Activated naive CD4-positive, alpha-beta T cell treated with Interleukin-2 at 50 U/mL for 16 hours (primary cell): ENCODE measurements around the gene RPL23.

Experiments
- DNase-seq: peaks from one replicate; pipeline ENCODE4 v3.0.0-alpha.2; 2020

RPL23 gene

GRCh38 chr17:38883592-38884526, 30.3 kb upstream of the RPL23 start:
- no peak for DNase-seq

- DNase-seq = no peak
These were observed 29.3 kb upstream of the RPL23 start for GRCh38 chr17:38882870-38883269.

GRCh38 chr17:38881600-38882191, 28.2 kb upstream of the RPL23 start:
- DNase-seq = peak; percentile 38

GRCh38 chr17:38879878-38880665, 26.6 kb upstream of the RPL23 start:
- DNase-seq = no peak

- no peak for DNase-seq
These were observed 23.8 kb upstream of the RPL23 start for GRCh38 chr17:38877130-38877851.

GRCh38 chr17:38875477-38876075, 22.1 kb upstream of the RPL23 start:
- no peak for DNase-seq

DNA sequence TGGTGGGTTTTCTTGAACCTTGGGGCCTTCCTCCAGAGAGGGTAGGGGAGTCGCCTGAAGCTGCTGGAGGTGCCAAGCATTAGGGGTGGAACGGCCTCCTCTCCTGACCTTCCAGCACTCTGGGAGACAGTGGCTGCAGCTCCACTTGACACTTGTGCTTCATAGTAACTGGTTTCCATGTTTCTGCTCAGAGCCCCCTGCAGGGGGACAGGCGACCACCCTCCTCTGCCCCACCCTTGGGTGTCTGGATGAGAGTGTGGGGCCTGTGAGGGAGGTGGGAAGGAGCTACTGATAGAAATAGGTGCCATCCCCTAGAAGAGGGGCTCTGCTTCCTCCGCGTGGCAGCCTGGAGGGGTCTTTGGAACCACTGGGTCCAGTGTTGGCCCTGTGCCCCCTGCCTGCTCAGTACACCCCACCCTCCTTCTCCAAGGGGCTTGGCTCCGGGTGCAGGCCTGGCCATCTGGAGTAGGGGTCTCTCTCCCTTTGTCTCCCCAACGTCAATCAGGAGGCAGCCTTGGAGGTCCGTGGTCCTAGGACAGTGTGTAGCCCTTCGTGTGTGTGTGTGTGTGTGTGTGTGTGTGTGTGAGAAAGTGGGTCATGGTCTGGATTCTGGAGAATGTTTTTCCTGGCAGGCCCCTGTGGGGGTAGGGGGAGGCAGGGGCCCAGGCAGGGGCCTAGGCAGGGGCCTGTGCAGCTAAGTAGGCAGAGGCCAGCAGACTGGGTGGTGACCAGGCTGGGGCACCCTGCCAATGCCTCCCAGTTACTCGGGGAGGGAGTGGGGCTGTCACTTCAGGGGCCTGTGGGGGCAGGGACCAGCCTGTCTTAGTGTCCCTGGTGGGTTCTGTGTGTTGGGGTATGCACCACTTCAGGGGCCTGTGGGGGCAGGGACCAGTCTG, 21.2 kb upstream of the RPL23 start:
- no peak for DNase-seq

GRCh38 chr17:38873640-38874380, 20.3 kb upstream of the RPL23 start:
- no peak for DNase-seq

DNA sequence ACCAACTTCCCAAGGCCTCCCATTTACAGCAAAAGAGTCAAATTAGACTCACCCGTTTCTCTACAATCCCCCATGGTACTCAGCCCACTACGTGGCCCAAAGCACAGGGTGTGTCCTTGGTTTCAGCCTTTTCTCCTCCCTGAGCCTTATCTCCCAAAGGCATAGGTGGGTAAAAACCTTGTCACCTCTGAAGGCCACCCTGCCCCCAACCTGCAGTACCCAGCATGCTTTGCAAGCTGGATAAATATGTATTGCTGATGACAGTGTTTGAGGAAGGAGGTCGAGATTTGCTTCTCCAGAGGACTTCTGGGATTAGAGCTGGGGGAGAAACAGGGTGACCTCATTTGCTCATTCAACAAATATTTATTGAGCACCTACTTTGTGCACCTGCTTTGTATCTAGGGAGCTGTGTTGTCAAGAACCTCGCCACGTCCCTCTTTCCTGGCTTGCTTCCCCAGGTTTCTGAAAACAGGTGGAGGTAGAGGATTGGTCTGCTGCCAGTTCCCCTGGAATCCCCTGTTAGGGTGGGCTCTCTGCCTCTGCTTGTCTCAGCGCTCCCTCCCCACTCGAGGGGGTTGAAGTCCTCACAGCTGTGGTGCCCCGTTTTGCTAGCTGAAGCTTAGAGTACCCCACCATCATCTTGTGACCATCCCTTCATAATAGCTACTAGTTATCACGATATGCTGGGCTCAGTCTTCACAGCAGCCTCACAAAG, 19.3 kb upstream of the RPL23 start:
- no peak for DNase-seq

- no peak for DNase-seq
These were observed 18.5 kb upstream of the RPL23 start for GRCh38 chr17:38872027-38872511.

GRCh38 chr17:38871247-38872015, 17.9 kb upstream of the RPL23 start:
- DNase-seq = peak; percentile 82

DNA sequence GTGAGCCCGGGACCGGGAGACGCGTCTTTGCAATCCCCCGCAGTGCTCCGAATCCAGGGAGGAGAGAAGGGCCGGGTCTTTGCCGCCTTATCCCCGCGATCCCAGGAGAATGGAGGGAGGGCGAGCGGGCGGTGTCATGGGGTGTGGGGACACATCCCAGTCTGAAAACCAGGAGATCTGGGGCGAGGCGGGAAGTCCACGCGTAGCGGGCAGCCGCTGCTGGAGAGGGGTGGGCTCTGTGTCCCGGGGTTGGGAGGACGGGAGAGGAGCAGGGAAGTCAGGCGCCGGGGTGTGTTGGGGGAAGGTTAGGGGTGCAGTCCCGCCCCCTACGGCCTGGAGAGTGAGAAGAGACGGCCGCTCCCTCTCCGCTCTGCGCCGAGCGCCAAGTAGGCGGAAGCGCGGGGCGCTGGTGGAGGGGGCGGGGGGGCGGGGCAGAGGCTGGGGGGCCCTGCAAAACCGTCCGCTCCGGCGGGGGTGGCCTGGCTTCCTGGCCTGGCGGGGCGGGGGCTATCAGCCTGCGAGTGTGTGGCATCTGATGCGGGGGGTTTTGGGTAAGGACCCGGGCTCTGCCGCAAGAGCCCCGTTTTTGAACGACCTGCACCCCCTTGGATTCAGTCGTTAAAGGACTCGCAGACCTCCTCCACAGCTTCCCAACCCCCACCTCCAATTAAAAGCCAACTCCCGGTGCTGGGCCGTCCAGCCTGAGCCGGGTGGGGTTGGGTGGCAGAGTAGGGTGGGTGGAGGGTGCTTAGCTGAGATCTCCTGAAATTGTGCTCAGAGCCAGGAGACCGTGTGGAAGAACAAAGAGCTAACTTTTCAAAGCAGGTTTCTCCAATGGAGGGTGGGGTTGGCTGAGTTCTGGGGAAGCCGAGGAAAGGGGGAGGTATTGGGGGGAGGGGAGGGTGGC, 17.0 kb upstream of the RPL23 start:
- peak; percentile 71 for DNase-seq

DNA sequence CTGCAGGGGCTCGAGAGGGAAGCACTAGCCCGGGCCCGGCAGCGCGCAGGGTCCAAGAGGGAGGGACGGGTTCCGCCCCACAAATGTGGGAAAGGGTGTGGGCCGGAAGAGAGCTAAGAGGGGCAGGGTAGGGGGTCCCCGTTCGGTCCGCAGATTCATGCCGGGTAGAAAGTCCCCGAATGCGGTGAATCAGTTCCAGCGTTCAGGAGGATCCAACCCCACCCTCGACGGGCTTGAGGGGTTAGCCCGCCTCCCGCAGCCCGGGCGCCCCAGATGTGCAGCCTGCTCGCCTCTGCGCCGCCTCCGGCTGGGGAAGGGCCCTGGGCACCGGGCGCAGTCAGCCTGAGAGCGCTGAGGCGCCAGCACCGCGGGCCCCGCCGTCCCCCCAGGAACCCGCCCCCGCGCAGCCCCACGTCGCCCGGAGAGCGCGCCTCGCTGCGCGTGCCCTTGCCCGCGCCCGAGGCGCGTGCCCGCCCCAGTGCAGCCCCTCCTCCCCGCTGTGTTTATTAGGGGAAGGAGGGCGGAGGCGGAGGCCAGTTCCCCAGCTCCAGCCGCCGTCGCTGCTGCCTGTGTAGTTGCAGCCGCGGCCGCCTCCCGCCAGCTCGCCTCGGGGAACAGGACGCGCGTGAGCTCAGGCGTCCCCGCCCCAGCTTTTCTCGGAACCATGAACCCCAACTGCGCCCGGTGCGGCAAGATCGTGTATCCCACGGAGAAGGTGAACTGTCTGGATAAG, 16.2 kb upstream of the RPL23 start, which contains the start of gene LASP1:
TSS of gene LASP1 (plus strand) at position 533 of the 733 bp plus-strand sequence. CDS start at position 665, 132 bp downstream.
- DNase-seq = peak; percentile 84

DNA sequence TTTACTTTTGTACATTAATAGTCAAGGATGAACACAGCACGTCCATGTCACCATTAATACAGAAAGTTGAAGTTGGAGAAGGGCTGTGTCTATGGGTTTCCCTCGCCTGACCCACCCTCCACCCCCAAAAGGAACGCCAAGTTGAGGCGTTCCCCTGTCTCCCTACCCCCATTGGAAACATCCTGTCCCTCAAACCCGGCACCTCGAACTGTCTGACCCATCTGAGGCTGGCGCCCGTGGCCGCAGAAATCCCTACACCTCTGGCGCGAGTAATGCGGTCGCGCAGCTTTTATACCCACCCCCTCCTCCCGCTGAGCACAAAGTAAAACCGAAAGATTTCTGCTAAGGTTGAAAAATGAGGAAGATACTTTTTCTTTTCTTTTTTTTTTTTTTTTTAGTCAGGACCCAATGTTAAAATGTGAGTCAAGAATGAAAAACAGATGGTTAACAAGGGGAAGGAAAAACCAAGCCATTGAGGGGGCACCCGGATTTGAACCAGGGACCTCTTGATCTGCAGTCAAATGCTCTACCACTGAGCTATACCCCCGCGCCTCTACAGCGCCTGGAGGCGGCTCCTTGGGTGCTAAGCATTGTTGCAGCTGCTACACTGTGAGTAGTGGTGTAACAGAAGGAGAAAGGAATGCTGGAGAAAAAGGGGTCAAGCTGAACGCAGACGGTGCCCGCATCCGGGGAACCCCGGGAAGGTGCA, 15.4 kb upstream of the RPL23 start:
- peak; percentile 91 for DNase-seq

GRCh38 chr17:38867968-38868816, 14.7 kb upstream of the RPL23 start:
- DNase-seq = no peak
